ENCODE data around the gene CTSO. TPM values are rescaled to one million over a fixed set of nuclear protein-coding genes. Genes with fewer than 3 reads are reported as not detected.

The CTSO gene
- total and polyA plus RNA-seq, 2 experiments from 2014 or later, result 16.4 to 28.2 TPM

DNA sequence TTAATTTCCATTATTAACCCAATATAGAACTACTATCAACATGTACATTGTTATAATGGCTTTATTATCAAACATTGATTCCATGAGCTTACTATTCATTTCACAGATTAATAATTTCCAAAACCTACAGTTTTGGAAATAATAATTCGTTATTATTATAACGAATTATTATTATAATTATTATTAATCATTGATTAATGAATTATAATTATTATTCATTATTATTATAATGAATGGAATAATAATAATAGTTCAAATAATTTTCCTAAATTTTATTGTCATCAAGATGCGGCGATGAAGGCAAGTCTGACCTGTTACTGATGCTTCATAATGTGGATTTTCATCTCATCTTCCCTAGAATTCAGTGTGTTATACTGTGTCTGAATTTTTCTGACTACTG is 22.0 kb downstream of the CTSO start:
- 93% methylated on average over 4 of the region's 4 CpGs for WGBS (ENCODE audit: low lambda C conversion rate, missing lambda C conversion rate)
- H3K4me2 ChIP-seq, result no peak overlapping the region

DNA sequence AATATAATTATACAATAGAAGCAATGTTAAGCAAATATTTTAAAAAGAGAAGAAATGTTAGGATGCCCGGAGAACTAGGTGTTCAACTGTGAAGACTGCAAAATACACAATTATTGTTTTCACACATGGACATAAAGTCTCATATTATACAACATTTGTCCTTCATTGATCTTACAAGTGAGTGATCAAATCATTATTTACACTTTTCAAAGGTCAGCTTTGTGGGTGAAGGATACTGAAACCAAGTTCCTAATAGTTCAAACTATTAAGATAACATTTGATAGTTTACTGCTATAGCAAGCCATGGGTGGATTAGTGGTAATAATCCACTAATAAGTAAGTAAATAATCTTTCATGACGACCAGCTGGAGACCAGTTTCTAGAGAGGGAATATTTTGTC is 23.3 kb downstream of the CTSO start:
- 77% methylated on average over 2 of the region's 2 CpGs for WGBS (ENCODE audit: low lambda C conversion rate, missing lambda C conversion rate)
- no peaks in the 10 kb centered on the region for H3K27me3 ChIP-seq
- H3K4me2 ChIP-seq, result no peak overlapping the region
- DNase-seq (ENCODE audit: low spot score), result no peak
- no peak overlapping the region for H3K4me3 ChIP-seq
- no peaks in the 10 kb centered on the region for H3K9me2 ChIP-seq (replicated peaks; ENCODE audit: insufficient read depth)
- TF ChIP-seq EZH2 (IDR thresholded peaks at IDR 0.05; ENCODE audit: borderline replicate concordance) (no peak), EZH2phosphoT487 (IDR thresholded peaks at IDR 0.05; ENCODE audit: low read depth, severe bottlenecking, unreplicated experiment) (no peak), CTCF (IDR thresholded peaks at IDR 0.05; ENCODE audit: poor library complexity) (no peak)
- H3K27ac ChIP-seq, result no peak overlapping the region
- H4K20me1 ChIP-seq (ENCODE audit: insufficient read depth, poor library complexity, severe bottlenecking), result no peaks in the 10 kb centered on the region
- H3K36me3 ChIP-seq (replicated peaks; ENCODE audit: insufficient read depth, low read depth), result no peaks in the 10 kb centered on the region
- no peaks in the 10 kb centered on the region for H3K79me2 ChIP-seq
- H2AFZ ChIP-seq, result no peak overlapping the region
- H3K9me3 ChIP-seq (ENCODE audit: low read depth), result no peaks in the 10 kb centered on the region
- no peaks in the 10 kb centered on the region for H3K4me1 ChIP-seq (ENCODE audit: insufficient read depth)

More for the DNA sequence above, 22.0 kb downstream of the CTSO start:
- H3K4me1 ChIP-seq (ENCODE audit: insufficient read depth), result no peaks in the 10 kb centered on the region
- H3K27me3 ChIP-seq, result no peaks in the 10 kb centered on the region
- H4K20me1 ChIP-seq (ENCODE audit: insufficient read depth, poor library complexity, severe bottlenecking), result no peaks in the 10 kb centered on the region
- no peaks in the 10 kb centered on the region for H3K79me2 ChIP-seq
- no peak overlapping the region for H2AFZ ChIP-seq
- no peaks in the 10 kb centered on the region for H3K9me2 ChIP-seq (replicated peaks; ENCODE audit: insufficient read depth)
- no peaks in the 10 kb centered on the region for H3K36me3 ChIP-seq (replicated peaks; ENCODE audit: insufficient read depth, low read depth)
- H3K27ac ChIP-seq, result no peak overlapping the region
- DNase-seq (ENCODE audit: low spot score), result no peak
- TF ChIP-seq CTCF (IDR thresholded peaks at IDR 0.05; ENCODE audit: poor library complexity) (no peak), EZH2 (IDR thresholded peaks at IDR 0.05; ENCODE audit: borderline replicate concordance) (no peak), EZH2phosphoT487 (IDR thresholded peaks at IDR 0.05; ENCODE audit: low read depth, severe bottlenecking, unreplicated experiment) (no peak)
- no peaks in the 10 kb centered on the region for H3K9me3 ChIP-seq (ENCODE audit: low read depth)
- H3K4me3 ChIP-seq, result no peak overlapping the region

- WGBS (ENCODE audit: low lambda C conversion rate, missing lambda C conversion rate), result 98% methylated on average over 3 of the region's 3 CpGs
- H4K20me1 ChIP-seq (ENCODE audit: insufficient read depth, poor library complexity, severe bottlenecking), result no peaks in the 10 kb centered on the region
- H3K9me3 ChIP-seq (ENCODE audit: low read depth), result no peaks in the 10 kb centered on the region
- H3K36me3 ChIP-seq (replicated peaks; ENCODE audit: insufficient read depth, low read depth), result no peaks in the 10 kb centered on the region
- H3K27me3 ChIP-seq, result no peaks in the 10 kb centered on the region
- no peak for TF ChIP-seq CTCF (IDR thresholded peaks at IDR 0.05; ENCODE audit: poor library complexity)
- no peak for DNase-seq (ENCODE audit: low spot score)
- no peak overlapping the region for H2AFZ ChIP-seq
- no peaks in the 10 kb centered on the region for H3K79me2 ChIP-seq
- H3K4me3 ChIP-seq, result no peak overlapping the region
- no peak overlapping the region for H3K4me2 ChIP-seq
- H3K27ac ChIP-seq, result no peak overlapping the region
- H3K4me1 ChIP-seq (ENCODE audit: insufficient read depth), result no peaks in the 10 kb centered on the region
- H3K9me2 ChIP-seq (replicated peaks; ENCODE audit: insufficient read depth), result no peaks in the 10 kb centered on the region
Observed at GRCh38 chr4:155929833-155930232, 23.8 kb downstream of the CTSO start.

DNA sequence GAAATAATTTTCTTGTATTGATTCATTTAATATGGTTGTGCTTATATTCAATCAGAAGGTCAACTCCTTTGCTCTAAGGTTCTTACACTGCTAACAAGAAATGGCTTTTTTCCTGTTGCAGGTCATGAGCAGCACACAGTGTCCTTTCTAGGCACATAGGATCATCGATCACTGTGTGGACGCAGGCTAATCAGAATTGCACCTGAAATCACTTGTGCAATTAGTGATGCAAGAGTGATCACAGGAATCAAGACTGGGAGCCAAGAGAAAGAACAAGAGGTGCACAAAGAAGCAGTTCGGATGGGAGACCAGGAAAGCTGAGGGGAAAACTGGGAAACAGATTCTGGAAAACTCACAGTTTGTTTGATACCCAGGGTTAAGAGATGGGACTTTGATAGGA is 29.0 kb downstream of the CTSO start:
- H3K79me2 ChIP-seq, result no peaks in the 10 kb centered on the region
- 78% methylated on average over 3 of the region's 3 CpGs for WGBS (ENCODE audit: low lambda C conversion rate, missing lambda C conversion rate)
- H3K4me3 ChIP-seq, result no peak overlapping the region
- TF ChIP-seq EZH2 (IDR thresholded peaks at IDR 0.05; ENCODE audit: borderline replicate concordance), result no peak
- TF ChIP-seq EZH2phosphoT487 (IDR thresholded peaks at IDR 0.05; ENCODE audit: low read depth, severe bottlenecking, unreplicated experiment), result no peak
- no peak for TF ChIP-seq CTCF (IDR thresholded peaks at IDR 0.05; ENCODE audit: poor library complexity)
- no peaks in the 10 kb centered on the region for H3K4me1 ChIP-seq (ENCODE audit: insufficient read depth)
- no peak overlapping the region for H2AFZ ChIP-seq
- H3K36me3 ChIP-seq (replicated peaks; ENCODE audit: insufficient read depth, low read depth), result no peaks in the 10 kb centered on the region
- H4K20me1 ChIP-seq (ENCODE audit: insufficient read depth, poor library complexity, severe bottlenecking), result no peaks in the 10 kb centered on the region
- no peak overlapping the region for H3K4me2 ChIP-seq
- H3K27ac ChIP-seq, result no peak overlapping the region
- H3K9me3 ChIP-seq (ENCODE audit: low read depth), result no peaks in the 10 kb centered on the region
- DNase-seq (ENCODE audit: low spot score), result no peak
- no peaks in the 10 kb centered on the region for H3K9me2 ChIP-seq (replicated peaks; ENCODE audit: insufficient read depth)
- no peaks in the 10 kb centered on the region for H3K27me3 ChIP-seq

All from hepatocyte (in vitro differentiated cells).